ACC112 (cell line): ENCODE results near the gene IFI35.
"Not testable (repeated sequence)": the region's sequence is repeated elsewhere in the genome, so short reads cannot be mapped to it uniquely, and the experiment has no call there.

Source experiments
- H2AFZ ChIP-seq: fragments of 200-600 bp; sonication (generic); one replicate; pipeline ENCODE4 v1.6.0; 2017; ENCODE audit warnings: antibody characterized with exemption, low read length; ENCODE audit not compliant: unreplicated experiment
- H3K27ac ChIP-seq: fragments of 200-600 bp; sonication (generic); 2 replicates; pipeline ENCODE4 v1.5.1; 2014; ENCODE audit warnings: low read depth, mild to moderate bottlenecking, antibody characterized with exemption, low read length, moderate library complexity
- H3K27me3 ChIP-seq: fragments of 200-600 bp; sonication (generic); 2 replicates; pipeline ENCODE4 v1.6.1; 2014; ENCODE audit warnings: mild to moderate bottlenecking, antibody characterized with exemption, low read length, moderate library complexity, mixed read lengths; ENCODE audit not compliant: insufficient read depth
- H3K36me3 ChIP-seq: fragments of 200-600 bp; sonication (generic); 2 replicates; pipeline ENCODE4 v1.6.1; 2016; ENCODE audit warnings: mild to moderate bottlenecking, antibody characterized with exemption, low read length, moderate library complexity, mixed read lengths; ENCODE audit not compliant: insufficient read depth
- H3K4me1 ChIP-seq: fragments of 200-600 bp; sonication (generic); one replicate; pipeline ENCODE4 v1.6.1; 2016; ENCODE audit warnings: low read length, mixed read lengths; ENCODE audit not compliant: insufficient read depth, unreplicated experiment, control insufficient read depth
- H3K4me3 ChIP-seq: fragments of 200-600 bp; sonication (generic); 2 replicates; pipeline ENCODE4 v1.5.1; 2014; ENCODE audit warnings: mild to moderate bottlenecking, low read depth, low read length
- H3K79me2 ChIP-seq: fragments of 200-600 bp; sonication (generic); one replicate; pipeline ENCODE4 v1.6.0; 2016; ENCODE audit warnings: low read length; ENCODE audit not compliant: control insufficient read depth, unreplicated experiment, insufficient read depth

IFI35 gene

GRCh38 chr17:43006639-43007551, at the start of gene IFI35:
Gene IFI35 (plus strand): TSS chr17:43006784. CDS start chr17:43006948, 164 bp downstream.
- H3K79me2 ChIP-seq: peaks cover 37% of the 10 kb centered on the region
- peaks cover 16% of the 10 kb centered on the region; the same call in 1 of the 2 replicates for H3K36me3 ChIP-seq
- H3K27me3 ChIP-seq: no peaks in the 10 kb centered on the region
- H2AFZ ChIP-seq: no peak within 1 kb of the TSS
- H3K27ac ChIP-seq: peak within 1 kb of the TSS; percentile 94
- H3K4me3 ChIP-seq: peak within 1 kb of the TSS; percentile 92
- H3K4me1 ChIP-seq: peaks cover 34% of the 10 kb centered on the region

- peaks cover 4% of the 10 kb centered on the region for H3K4me1 ChIP-seq
- peak within 1 kb of the TSS; percentile 83 for H2AFZ ChIP-seq
- no peaks in the 10 kb centered on the region for H3K27me3 ChIP-seq
- peaks cover 21% of the 10 kb centered on the region for H3K79me2 ChIP-seq
- peak within 1 kb of the TSS; percentile 89 for H3K4me3 ChIP-seq
- peak within 1 kb of the TSS; percentile 80 for H3K27ac ChIP-seq
- peaks cover 6% of the 10 kb centered on the region; the same call in 1 of the 2 replicates for H3K36me3 ChIP-seq
Observed at GRCh38 chr17:42964161-42964932, 42.2 kb upstream of the IFI35 start, which contains the start of gene AARSD1. Gene AARSD1 (minus strand): TSS chr17:42964454. CDS start chr17:42964440, 14 bp downstream.

- H2AFZ ChIP-seq: no peak overlapping the region
- no peaks in the 10 kb centered on the region for H3K27me3 ChIP-seq
- peaks cover 4% of the 10 kb centered on the region for H3K4me1 ChIP-seq
- peaks cover 14% of the 10 kb centered on the region for H3K79me2 ChIP-seq
- no peaks in the 10 kb centered on the region for H3K36me3 ChIP-seq
- no peak overlapping the region for H3K27ac ChIP-seq
- H3K4me3 ChIP-seq: no peak overlapping the region
Observed at GRCh38 chr17:42967925-42968324, 38.7 kb upstream of the IFI35 start.

GRCh38 chr17:42969001-42969581, 37.5 kb upstream of the IFI35 start:
- H3K27me3 ChIP-seq: no peaks in the 10 kb centered on the region
- no peaks in the 10 kb centered on the region for H3K4me1 ChIP-seq
- H3K4me3 ChIP-seq: no peak overlapping the region
- no peak overlapping the region for H3K27ac ChIP-seq
- H3K79me2 ChIP-seq: peaks cover 3% of the 10 kb centered on the region
- H2AFZ ChIP-seq: no peak overlapping the region
- no peaks in the 10 kb centered on the region for H3K36me3 ChIP-seq

- no peak overlapping the region for H3K27ac ChIP-seq
- no peaks in the 10 kb centered on the region for H3K79me2 ChIP-seq
- no peak overlapping the region for H3K4me3 ChIP-seq
- H3K27me3 ChIP-seq: no peaks in the 10 kb centered on the region
- no peaks in the 10 kb centered on the region for H3K36me3 ChIP-seq
- no peak overlapping the region for H2AFZ ChIP-seq
- H3K4me1 ChIP-seq: no peaks in the 10 kb centered on the region
Observed at GRCh38 chr17:42971589-42971988, 35.0 kb upstream of the IFI35 start.

- H3K27me3 ChIP-seq, H3K4me1 ChIP-seq, H3K4me3 ChIP-seq, H3K27ac ChIP-seq, H3K79me2 ChIP-seq, H2AFZ ChIP-seq, H3K36me3 ChIP-seq: not testable (repeated sequence)
Observed at GRCh38 chr17:42973323-42973722, 33.3 kb upstream of the IFI35 start.

- H3K36me3 ChIP-seq: no peaks in the 10 kb centered on the region
- H3K79me2 ChIP-seq: no peaks in the 10 kb centered on the region
- H3K4me3 ChIP-seq: no peak overlapping the region
- H3K27me3 ChIP-seq: no peaks in the 10 kb centered on the region
- H2AFZ ChIP-seq: no peak overlapping the region
- no peak overlapping the region for H3K27ac ChIP-seq
- H3K4me1 ChIP-seq: peaks cover 8% of the 10 kb centered on the region
Observed at GRCh38 chr17:42975265-42975664, 31.3 kb upstream of the IFI35 start.

- not testable (repeated sequence) for H3K79me2 ChIP-seq, H3K4me3 ChIP-seq, H3K36me3 ChIP-seq, H3K27me3 ChIP-seq, H2AFZ ChIP-seq, H3K4me1 ChIP-seq, H3K27ac ChIP-seq
Observed at GRCh38 chr17:42975701-42976100, 30.9 kb upstream of the IFI35 start.

- Histone ChIP-seq H3K27ac (peak within 1 kb of the TSS; percentile 61), H3K4me3 (peak within 1 kb of the TSS; percentile 100), H3K36me3 (no peaks in the 10 kb centered on the region), H3K79me2 (peaks cover 22% of the 10 kb centered on the region), H2AFZ (peak within 1 kb of the TSS; percentile 86), H3K4me1 (peaks cover 12% of the 10 kb centered on the region), H3K27me3 (no peaks in the 10 kb centered on the region)
Observed at GRCh38 chr17:42979511-42980273, 26.9 kb upstream of the IFI35 start, which contains the start of gene PTGES3L. Gene PTGES3L (minus strand): TSS chr17:42980080. CDS start chr17:42980053, 27 bp downstream.

- H3K27me3 ChIP-seq: no peaks in the 10 kb centered on the region
- peaks cover 22% of the 10 kb centered on the region for H3K79me2 ChIP-seq
- peak within 1 kb of the TSS; percentile 86 for H2AFZ ChIP-seq
- H3K36me3 ChIP-seq: no peaks in the 10 kb centered on the region
- peaks cover 15% of the 10 kb centered on the region for H3K4me1 ChIP-seq
- H3K27ac ChIP-seq: peak within 1 kb of the TSS; percentile 61
- peak within 1 kb of the TSS; percentile 100 for H3K4me3 ChIP-seq
Observed at GRCh38 chr17:42980274-42980765, 26.3 kb upstream of the IFI35 start, which contains the start of gene RUNDC1. Gene RUNDC1 (plus strand): TSS chr17:42980565. CDS start chr17:42980577, 12 bp downstream.
